GM21381 (cell line): ENCODE data around the gene SDE2.
A peak's percentile ranks its signal among the peaks of the same experiment; 100 is the strongest.
"Not testable (repeated sequence)": the region's sequence is repeated elsewhere in the genome, so short reads cannot be mapped to it uniquely, and the experiment has no call there.

Experiments used
- ATAC-seq: cut with Tn5 transposase; IDR thresholded peaks from one replicate; pipeline ENCODE4 v1.9.1; 2021; ENCODE audit warnings: mild to moderate bottlenecking, moderate library complexity; ENCODE audit not compliant: unreplicated experiment

The SDE2 gene

DNA sequence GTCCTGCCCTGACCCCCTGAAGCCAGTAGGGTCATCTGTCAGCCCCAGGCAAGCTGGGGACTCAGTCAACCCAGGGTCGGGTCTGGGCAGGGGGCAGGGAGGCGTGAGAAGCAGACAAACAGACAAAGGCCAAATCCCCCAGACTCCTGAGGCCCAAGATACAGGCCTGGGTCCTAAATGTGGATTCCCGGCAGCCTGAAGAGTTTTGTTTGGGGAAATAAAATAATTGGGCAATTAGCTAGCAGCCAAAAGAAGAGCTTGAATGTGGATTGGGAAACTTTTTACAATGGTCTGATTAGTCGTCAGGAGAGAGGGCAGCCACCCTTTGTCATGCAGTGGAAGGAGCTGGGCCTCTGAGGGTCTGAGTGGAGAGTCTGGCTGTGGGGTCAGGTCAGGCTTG lies 53.6 kb downstream of the SDE2 start:
- ATAC-seq = no peak

GRCh38 chr1:225944951-225945350 lies 54.2 kb downstream of the SDE2 start:
- ATAC-seq = no peak

GRCh38 chr1:225944387-225944786 lies 54.8 kb downstream of the SDE2 start:
- ATAC-seq = no peak

DNA sequence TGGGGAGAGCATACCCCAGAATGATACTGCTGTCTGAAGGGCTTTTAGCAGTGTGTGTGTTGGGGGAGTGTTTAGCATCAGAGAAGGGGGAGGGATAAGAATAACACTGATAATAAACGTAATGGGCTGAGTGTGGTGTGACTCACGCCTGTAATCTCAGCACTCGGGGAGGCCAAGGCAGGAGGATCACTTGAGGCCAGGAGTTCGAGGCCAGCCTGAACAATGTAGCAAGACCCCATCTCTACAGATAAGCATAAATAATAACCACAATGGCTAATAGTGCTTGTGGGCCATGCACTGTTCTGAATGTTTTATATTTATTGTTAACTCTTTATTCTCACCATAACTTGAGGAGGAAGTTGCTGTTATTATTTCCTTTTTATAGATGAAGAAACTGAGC lies 55.6 kb downstream of the SDE2 start:
- no peak for ATAC-seq

- ATAC-seq = peak; percentile 88
Observed at GRCh38 chr1:225942574-225942973, 56.6 kb downstream of the SDE2 start.

DNA sequence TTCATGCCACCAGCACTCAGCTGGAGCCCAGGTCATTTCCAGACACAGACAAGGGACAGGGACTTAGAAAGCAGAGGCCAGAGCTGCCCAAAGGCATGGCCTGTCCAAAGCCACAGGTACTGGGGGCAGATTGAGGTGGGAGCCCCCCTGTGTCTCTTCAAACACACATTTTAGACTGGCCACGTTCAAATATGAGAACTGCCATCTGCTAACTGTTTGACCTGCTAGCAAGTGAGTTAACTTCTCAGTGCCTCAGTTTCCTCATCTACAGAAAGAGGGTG lies 57.3 kb downstream of the SDE2 start:
- no peak for ATAC-seq

DNA sequence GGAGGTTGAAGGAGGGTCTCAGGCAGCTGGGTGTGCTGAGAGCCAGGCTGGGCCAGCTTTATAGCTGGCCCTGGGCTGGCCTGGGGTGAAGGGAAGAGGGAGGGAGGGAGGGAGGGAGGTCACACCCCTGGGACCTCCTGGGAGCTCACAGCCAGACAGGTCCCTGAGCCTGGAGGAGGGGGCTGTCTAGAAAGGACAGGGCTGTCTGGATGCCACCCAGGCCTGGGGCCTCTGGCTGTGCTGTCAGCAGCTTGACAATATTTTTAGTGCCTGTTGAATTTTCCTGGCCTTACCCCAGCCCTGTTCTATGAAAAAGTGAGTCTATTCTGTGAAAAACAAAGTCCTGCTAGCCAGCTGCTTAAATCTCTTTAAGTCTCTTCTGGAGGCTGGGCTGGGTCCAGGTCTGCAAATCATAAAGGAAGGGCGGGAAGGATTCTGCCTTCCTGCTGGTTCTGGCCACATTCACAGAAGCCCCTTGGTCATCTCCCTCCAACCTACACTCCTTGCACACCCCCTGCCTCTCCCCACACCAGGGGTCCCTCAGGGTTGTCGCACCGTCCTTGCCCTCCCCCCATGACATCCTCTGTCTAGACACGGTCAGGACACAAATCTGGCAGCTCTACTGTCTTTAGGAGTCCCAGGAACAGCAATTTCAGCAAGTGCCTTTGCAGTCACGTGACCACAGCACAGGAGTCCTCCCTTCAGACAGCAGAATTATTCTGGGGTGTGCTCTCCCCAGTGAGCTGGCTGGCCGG lies 57.8 kb downstream of the SDE2 start, which contains the start of gene LEFTY2:
TSS of gene LEFTY2 (minus strand) at position 34 of the 755 bp plus-strand sequence. CDS start 80 bp downstream, outside the sequence.
- ATAC-seq = no peak

- no peak for ATAC-seq
Observed at GRCh38 chr1:225940385-225941151, 58.6 kb downstream of the SDE2 start.

DNA sequence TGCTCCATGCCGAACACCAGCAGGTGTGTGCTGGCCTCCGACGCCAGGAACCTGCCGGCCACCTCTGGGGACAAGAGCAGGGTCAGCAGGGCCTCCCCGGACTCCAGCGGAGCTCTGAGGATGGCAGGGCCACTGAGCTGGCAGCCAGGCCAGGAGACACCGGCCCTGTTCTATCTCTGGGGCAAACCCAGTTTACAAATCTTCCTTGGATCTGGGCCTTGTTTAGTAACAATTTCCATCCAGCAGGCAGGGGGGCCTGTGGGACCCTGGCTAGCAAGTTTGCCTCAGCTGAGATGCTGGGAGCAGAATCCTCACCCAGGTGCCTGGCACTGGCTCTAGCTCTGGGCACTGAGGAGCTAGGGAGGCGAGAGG lies 59.2 kb downstream of the SDE2 start:
- ATAC-seq = not testable (repeated sequence)

- ATAC-seq = not testable (repeated sequence)
Observed at GRCh38 chr1:225939097-225939938, 59.8 kb downstream of the SDE2 start.

GRCh38 chr1:225937048-225937968 lies 61.8 kb downstream of the SDE2 start:
- ATAC-seq = no peak

- no peak for ATAC-seq
Observed at GRCh38 chr1:225936523-225936922, 62.6 kb downstream of the SDE2 start.

- ATAC-seq = not testable (repeated sequence)
Observed at GRCh38 chr1:225936086-225936485, 63.1 kb downstream of the SDE2 start.

DNA sequence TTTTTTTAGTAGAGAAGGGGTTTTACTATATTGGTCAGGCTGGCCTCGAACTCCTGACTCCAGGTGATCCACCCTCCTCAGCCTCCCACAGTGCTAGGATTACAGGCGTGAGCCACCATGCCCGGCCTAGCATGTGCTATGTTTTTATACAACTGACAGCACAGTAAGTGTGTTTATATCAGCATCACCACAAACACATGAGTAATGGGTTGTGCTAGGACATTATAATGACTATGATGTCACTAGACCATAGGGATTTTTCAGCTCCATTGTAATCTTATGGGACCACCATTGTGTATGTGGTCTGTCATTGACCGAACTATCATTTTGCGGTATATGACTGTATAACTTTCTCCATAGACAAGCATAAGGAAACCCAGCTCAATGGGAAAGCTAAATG lies 64.4 kb downstream of the SDE2 start:
- no peak for ATAC-seq

GRCh38 chr1:225933072-225933471 lies 66.1 kb downstream of the SDE2 start:
- ATAC-seq = no peak
